MM.1S (cell line): ENCODE measurements around the gene PPP1R3E.
"Not testable (repeated sequence)": the region's sequence is repeated elsewhere in the genome, so short reads cannot be mapped to it uniquely, and the experiment has no call there.

ENCODE experiments used
- DNase-seq: peaks from one replicate; pipeline ENCODE4 v3.0.0-alpha.2; 2015
- H2AFZ ChIP-seq: fragments of 300-600 bp; sonication (generic); 2 replicates; pipeline ENCODE4 v1.6.0; 2016; ENCODE audit warnings: antibody characterized with exemption, low read length
- H3F3A ChIP-seq: fragments of 300-600 bp; sonication (generic); 2 replicates; pipeline ENCODE4 v1.6.1; 2016; ENCODE audit warnings: mild to moderate bottlenecking, antibody characterized with exemption, low read length, moderate library complexity, mixed read lengths; ENCODE audit not compliant: insufficient read depth
- H3K27ac ChIP-seq: fragments of 300-600 bp; sonication (generic); 2 replicates; pipeline ENCODE4 v1.5.1; 2016; ENCODE audit warnings: mild to moderate bottlenecking, low read length
- H3K27me3 ChIP-seq: fragments of 300-600 bp; sonication (generic); replicated peaks from 2 replicates; pipeline ENCODE4 v1.6.0; 2016; ENCODE audit warnings: low read length; ENCODE audit not compliant: insufficient read depth
- H3K36me3 ChIP-seq: fragments of 300-600 bp; sonication (generic); replicated peaks from 2 replicates; pipeline ENCODE4 v1.6.1; 2016; ENCODE audit warnings: mild to moderate bottlenecking, low read length, mixed read lengths; ENCODE audit not compliant: insufficient read depth
- H3K4me1 ChIP-seq: fragments of 300-600 bp; sonication (generic); 2 replicates; pipeline ENCODE4 v1.6.1; 2016; ENCODE audit warnings: low read length, mixed read lengths
- H3K4me2 ChIP-seq: fragments of 300-600 bp; sonication (generic); 2 replicates; pipeline ENCODE4 v1.6.0; 2016; ENCODE audit warnings: low read depth, low read length
- H3K4me3 ChIP-seq: fragments of 300-600 bp; sonication (generic); 2 replicates; pipeline ENCODE4 v1.5.1; 2016; ENCODE audit warnings: low read length, mixed read lengths
- H3K79me2 ChIP-seq: fragments of 300-600 bp; sonication (generic); 2 replicates; pipeline ENCODE4 v1.6.1; 2016; ENCODE audit warnings: mixed run types, low read length, mixed read lengths
- H3K9ac ChIP-seq: fragments of 300-600 bp; sonication (generic); 2 replicates; pipeline ENCODE4 v1.6.1; 2016; ENCODE audit warnings: low read length, mixed read lengths
- H3K9me2 ChIP-seq: fragments of 300-600 bp; sonication (generic); replicated peaks from 2 replicates; pipeline ENCODE4 v1.6.1; 2016; ENCODE audit warnings: mild to moderate bottlenecking, low read length, mixed read lengths; ENCODE audit not compliant: insufficient read depth
- H3K9me3 ChIP-seq: fragments of 300-600 bp; sonication (generic); replicated peaks from 2 replicates; pipeline ENCODE4 v1.6.1; 2016; ENCODE audit warnings: mild to moderate bottlenecking, low read length, mixed read lengths; ENCODE audit not compliant: insufficient read depth
- H4K20me1 ChIP-seq: fragments of 300-600 bp; sonication (generic); 2 replicates; pipeline ENCODE4 v1.6.1; 2016; ENCODE audit warnings: mild to moderate bottlenecking, low read length, moderate library complexity, mixed read lengths; ENCODE audit not compliant: insufficient read depth
- EZH2 ChIP-seq: fragments of 300-600 bp; sonication (generic); optimal IDR thresholded peaks from 2 replicates; pipeline ENCODE3; 2017; ENCODE audit warnings: low read depth, mild to moderate bottlenecking, antibody characterized with exemption, low read length, mixed read lengths
- EZH2phosphoT487 ChIP-seq: fragments of 300-600 bp; sonication (generic); IDR thresholded peaks from 2 replicates; pipeline ENCODE4 v1.6.1; 2018; ENCODE audit warnings: antibody characterized with exemption, low read length
- TF ChIP-seq, protein P1 (sequence below): fragments of 300-600 bp; sonication (generic); IDR thresholded peaks from 2 replicates; pipeline ENCODE4 v1.5.1; 2016; ENCODE audit warnings: antibody characterized with exemption, low read length, mixed read lengths

The PPP1R3E gene

DNA sequence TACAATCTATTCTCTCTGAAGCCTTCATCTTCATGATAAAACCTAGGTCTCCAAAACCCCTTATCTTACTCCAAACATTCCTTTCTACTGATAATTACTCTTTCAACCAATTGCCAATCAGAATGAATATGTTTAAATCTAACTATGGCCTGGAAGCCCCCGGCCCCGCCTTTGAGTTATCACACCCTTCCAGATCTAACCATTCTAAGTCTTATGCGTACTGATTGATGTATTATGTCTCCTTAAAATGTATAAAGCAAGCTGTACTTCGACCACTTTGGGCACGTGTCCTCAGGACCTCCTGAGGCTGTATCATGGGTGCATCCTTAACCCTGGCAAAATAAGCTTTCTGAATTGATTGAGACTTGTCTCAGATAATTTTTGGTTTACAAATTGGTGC lies 33.0 kb upstream of the PPP1R3E start:
- no peaks in the 10 kb centered on the region for H3K79me2 ChIP-seq
- no peak overlapping the region for H2AFZ ChIP-seq
- no peak overlapping the region for H3K4me3 ChIP-seq
- DNase-seq: no peak
- no peak overlapping the region for H3K9ac ChIP-seq
- no peak overlapping the region for H3K4me2 ChIP-seq
- no peaks in the 10 kb centered on the region for H3K36me3 ChIP-seq
- H4K20me1 ChIP-seq: no peaks in the 10 kb centered on the region
- H3K27me3 ChIP-seq: no peaks in the 10 kb centered on the region
- no peak overlapping the region for H3K27ac ChIP-seq
- TF ChIP-seq, protein P1, sequence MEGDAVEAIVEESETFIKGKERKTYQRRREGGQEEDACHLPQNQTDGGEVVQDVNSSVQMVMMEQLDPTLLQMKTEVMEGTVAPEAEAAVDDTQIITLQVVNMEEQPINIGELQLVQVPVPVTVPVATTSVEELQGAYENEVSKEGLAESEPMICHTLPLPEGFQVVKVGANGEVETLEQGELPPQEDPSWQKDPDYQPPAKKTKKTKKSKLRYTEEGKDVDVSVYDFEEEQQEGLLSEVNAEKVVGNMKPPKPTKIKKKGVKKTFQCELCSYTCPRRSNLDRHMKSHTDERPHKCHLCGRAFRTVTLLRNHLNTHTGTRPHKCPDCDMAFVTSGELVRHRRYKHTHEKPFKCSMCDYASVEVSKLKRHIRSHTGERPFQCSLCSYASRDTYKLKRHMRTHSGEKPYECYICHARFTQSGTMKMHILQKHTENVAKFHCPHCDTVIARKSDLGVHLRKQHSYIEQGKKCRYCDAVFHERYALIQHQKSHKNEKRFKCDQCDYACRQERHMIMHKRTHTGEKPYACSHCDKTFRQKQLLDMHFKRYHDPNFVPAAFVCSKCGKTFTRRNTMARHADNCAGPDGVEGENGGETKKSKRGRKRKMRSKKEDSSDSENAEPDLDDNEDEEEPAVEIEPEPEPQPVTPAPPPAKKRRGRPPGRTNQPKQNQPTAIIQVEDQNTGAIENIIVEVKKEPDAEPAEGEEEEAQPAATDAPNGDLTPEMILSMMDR: no peak
- TF ChIP-seq EZH2 (no peak), EZH2phosphoT487 (no peak)
- no peaks in the 10 kb centered on the region for H3K9me3 ChIP-seq
- no peaks in the 10 kb centered on the region for H3K9me2 ChIP-seq
- no peaks in the 10 kb centered on the region for H3F3A ChIP-seq
- no peaks in the 10 kb centered on the region for H3K4me1 ChIP-seq

DNA sequence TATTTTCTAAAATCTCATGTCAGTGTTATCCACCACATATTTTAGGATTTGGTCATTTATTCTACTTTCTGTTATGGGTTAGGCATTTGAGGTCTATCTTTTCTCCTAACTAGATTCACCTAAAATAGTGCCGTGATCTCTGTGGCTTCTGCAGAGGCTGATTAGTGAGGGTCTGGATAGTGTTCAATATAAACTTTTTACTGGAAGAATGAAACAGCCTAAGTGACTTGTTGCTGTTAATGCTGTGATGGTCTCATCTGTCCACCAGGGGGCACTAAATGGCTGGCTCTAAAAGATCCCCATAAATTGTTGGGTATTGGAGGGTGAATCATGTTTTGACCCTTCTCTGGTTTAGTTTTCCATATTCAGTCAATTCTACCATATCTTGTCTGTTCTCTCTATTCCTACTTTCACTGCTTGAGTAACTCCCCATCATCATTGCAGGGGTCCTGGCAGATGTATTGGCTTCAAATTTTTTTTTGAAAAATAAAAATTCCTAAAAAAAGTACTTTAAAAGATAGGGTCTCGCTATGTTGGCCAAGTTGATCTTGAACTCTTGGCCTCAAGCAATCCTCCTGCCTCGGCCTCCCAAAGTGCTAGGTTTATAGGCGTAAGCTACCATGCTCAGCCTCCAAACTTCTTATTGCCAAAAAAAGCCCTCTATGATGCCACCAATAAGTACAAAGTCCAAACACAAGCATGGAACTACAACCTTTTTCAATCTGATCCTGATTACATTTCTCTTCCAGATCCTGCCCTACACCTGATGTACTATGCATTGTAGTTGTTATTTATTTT lies 25.5 kb upstream of the PPP1R3E start:
- no peak for TF ChIP-seq EZH2phosphoT487
- no peak for TF ChIP-seq EZH2
- TF ChIP-seq, protein P1: peak; percentile 59
- Histone ChIP-seq H4K20me1 (no peaks in the 10 kb centered on the region), H3K4me3 (no peak overlapping the region), H3K9me2 (no peaks in the 10 kb centered on the region), H3K4me2 (no peak overlapping the region), H3K9me3 (no peaks in the 10 kb centered on the region), H3K4me1 (peaks cover 4% of the 10 kb centered on the region; the same call in 1 of the 2 replicates), H3K27ac (no peak overlapping the region), H3F3A (no peaks in the 10 kb centered on the region), H3K79me2 (peaks cover 5% of the 10 kb centered on the region), H3K36me3 (no peaks in the 10 kb centered on the region), H2AFZ (no peak overlapping the region), H3K27me3 (no peaks in the 10 kb centered on the region), H3K9ac (no peak overlapping the region)
- DNase-seq: peak; percentile 52

DNA sequence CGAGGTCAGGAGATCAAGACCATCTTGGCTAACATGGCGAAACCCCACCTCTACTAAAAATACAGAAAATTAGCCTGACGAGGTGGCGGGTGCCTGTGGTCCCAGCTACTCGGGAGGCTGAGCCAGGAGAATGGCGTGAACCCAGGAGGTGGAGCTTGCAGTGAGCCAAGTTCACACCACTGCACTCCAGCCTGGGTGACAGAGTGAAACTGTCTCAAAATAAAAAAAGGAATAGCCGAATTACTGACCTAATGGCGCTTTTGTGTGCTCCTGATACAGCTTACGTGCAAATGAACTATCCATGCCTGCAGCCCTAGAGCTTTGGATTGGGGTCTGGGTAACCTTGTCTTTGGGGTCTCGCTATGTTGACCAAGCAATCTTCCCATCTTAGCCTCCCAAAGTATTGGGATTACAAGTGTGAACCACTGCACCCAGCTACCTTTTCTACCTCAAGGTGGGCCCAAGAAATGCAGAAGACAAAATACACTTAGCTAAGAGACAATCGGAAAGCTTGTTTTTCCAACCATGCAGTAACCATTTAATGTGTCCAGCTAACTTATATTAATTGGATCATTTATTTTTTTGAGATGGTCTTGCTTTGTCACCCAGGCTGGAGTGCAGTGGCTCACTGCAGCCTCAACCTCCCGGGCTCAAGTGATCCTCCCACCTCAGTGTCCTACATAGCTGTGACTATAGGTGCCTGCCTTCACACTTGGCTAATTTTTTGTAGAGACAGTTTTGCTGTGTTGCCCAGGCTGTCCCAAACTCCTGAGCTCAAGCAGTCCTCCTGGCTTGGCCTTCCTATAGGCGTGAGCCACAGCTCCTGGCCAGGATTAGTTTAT lies 24.1 kb upstream of the PPP1R3E start:
- no peak overlapping the region for H3K27ac ChIP-seq
- TF ChIP-seq, protein P1: no peak
- TF ChIP-seq EZH2phosphoT487 (no peak), EZH2 (no peak)

DNA sequence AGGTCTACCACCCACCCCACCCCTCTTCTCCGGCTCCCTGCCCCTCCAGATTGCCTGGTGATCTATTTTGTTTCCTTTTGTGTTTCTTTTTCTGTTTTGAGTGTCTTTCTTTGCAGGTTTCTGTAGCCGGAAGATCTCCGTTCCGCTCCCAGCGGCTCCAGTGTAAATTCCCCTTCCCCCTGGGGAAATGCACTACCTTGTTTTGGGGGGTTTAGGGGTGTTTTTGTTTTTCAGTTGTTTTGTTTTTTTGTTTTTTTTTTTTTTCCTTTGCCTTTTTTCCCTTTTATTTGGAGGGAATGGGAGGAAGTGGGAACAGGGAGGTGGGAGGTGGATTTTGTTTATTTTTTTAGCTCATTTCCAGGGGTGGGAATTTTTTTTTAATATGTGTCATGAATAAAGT lies 23.1 kb upstream of the PPP1R3E start:
- not testable (repeated sequence) for DNase-seq, H2AFZ ChIP-seq, H3K27me3 ChIP-seq, H3K36me3 ChIP-seq, H3F3A ChIP-seq, H3K4me2 ChIP-seq, H3K9me3 ChIP-seq, H3K9me2 ChIP-seq, H3K27ac ChIP-seq, H3K4me3 ChIP-seq, H4K20me1 ChIP-seq, H3K4me1 ChIP-seq, H3K9ac ChIP-seq
- H3K79me2 ChIP-seq: peaks cover 18% of the 10 kb centered on the region

More for the DNA sequence above, 24.1 kb upstream of the PPP1R3E start:
- peaks cover 18% of the 10 kb centered on the region for H3K79me2 ChIP-seq
- H3K4me3 ChIP-seq: no peak overlapping the region
- no peaks in the 10 kb centered on the region for H4K20me1 ChIP-seq
- no peaks in the 10 kb centered on the region for H3K36me3 ChIP-seq
- no peaks in the 10 kb centered on the region for H3F3A ChIP-seq
- H3K9me3 ChIP-seq: no peaks in the 10 kb centered on the region
- no peak overlapping the region for H3K4me2 ChIP-seq
- H3K9ac ChIP-seq: no peak overlapping the region
- no peaks in the 10 kb centered on the region for H3K27me3 ChIP-seq
- DNase-seq: peak; percentile 8
- no peak overlapping the region for H2AFZ ChIP-seq
- peaks cover 4% of the 10 kb centered on the region; the same call in 1 of the 2 replicates for H3K4me1 ChIP-seq
- H3K9me2 ChIP-seq: no peaks in the 10 kb centered on the region
